UCSD-AML1 (cell line): Measurements from ENCODE around the gene AP4S1.
"Not testable (repeated sequence)": the region's sequence is repeated elsewhere in the genome, so short reads cannot be mapped to it uniquely, and the experiment has no call there.

ENCODE experiments used
- DNase-seq: peaks from one replicate; lab custom pipeline; 2025; ENCODE audit not compliant: unreplicated experiment; lab: John Stamatoyannopoulos, UW

Gene AP4S1

DNA sequence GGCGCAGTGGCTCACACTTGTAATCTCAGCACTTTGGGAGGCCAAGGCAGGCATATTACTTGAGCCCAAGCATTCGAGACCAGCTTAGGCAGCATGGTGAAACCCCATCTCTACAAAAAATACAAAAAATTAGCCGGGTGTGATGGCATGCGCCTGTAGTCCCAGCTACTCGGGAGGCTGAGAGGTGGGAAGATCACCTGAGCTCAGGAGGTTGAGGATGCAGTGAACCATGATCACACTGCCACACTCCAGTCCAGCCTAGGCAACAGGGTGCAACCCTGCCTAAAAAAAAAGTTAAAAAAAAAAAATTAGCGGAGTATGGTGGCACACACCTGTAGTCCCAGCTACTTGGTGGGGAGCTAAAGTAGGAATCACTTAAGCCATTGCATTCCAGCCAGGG, 21.4 kb upstream of the AP4S1 start:
- DNase-seq = not testable (repeated sequence)

DNA sequence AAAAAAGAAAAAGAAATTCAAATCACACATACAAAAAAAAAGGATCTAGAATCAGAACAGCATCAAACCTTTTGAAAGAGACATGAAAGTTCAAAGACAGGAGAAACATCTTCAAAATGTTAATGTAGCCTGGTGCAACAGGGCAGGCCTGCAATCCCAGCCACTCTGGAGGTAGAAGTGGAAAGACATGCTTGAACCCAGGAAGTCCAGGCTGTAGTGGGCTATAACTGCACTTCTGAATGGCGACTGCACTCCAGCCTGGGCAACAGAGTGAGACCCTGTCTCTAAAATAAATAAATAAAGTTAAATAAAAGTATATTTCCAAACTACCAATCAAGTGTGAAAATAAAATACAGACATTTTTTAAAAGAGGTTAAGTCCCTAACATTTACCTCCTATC, 18.7 kb upstream of the AP4S1 start:
- DNase-seq = no peak

DNA sequence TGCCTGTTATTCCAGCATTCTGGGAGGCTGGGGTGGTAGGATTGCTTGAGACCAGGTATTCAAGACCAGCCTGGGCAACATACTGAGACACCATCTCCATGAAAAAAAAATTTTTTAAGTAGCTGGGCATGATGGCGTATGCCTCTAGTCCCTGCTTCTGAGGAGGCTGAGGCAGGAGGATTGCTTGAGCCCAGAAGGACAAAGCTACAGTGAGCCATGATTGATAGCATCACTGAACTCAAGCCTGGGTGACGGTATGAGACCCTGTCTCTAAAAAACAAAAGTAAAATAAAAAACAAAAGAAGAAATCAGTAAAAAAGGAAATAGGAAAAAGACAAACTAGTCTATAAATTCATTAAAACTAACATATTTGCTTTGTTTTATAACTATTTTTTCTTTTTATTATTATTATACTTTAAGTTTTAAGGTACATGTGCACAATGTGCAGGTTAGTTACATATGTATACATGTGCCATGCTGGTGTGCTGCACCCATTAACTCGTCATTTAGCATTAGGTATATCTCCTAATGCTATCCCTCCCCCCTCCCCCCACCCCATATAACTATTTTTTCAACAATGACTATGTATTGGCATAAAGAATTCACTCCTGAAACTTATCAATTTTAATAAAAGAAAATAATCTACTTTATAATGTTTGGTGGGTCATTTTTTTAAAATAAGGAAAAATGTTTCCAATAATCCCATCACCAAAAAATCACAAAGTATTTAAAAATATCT, 15.4 kb upstream of the AP4S1 start:
- DNase-seq = no peak

DNA sequence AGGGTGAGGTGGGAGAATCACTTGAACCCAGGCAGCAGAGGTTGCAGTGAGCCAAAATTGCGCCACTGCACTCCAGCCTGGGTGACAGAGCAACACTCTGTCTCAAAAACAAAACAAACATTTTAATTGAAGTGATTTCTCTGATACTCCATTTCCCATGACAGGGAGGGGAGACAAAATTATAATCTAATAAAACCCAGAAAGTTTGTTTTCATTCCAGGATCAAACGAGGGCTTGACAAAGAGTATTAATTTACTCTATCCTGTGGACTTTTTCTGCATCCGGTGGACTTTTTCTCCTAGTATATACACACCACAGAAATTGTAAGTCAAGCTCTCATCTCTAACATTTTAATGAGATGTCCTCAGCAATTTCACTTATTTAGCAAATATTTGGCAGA, 14.5 kb upstream of the AP4S1 start:
- no peak for DNase-seq

DNA sequence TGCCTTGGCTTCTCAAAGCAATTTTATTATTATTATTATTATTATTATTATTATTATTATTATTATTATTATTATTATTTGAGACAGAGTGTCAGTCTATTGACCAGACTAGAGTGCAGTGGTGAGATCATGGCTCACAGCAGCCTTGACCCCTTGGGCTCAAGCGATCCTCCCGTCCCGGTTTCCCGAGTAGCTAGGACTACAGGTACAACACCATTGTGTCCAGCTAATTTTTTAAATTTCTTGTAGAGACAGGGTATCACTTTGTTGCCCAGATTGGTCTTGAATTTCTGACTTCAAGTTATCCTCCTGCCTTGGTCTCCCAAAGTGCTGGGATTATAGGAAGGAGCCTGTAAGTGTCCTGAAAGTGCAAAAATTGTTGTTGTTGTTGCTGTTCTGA, 11.6 kb upstream of the AP4S1 start:
- no peak for DNase-seq

DNA sequence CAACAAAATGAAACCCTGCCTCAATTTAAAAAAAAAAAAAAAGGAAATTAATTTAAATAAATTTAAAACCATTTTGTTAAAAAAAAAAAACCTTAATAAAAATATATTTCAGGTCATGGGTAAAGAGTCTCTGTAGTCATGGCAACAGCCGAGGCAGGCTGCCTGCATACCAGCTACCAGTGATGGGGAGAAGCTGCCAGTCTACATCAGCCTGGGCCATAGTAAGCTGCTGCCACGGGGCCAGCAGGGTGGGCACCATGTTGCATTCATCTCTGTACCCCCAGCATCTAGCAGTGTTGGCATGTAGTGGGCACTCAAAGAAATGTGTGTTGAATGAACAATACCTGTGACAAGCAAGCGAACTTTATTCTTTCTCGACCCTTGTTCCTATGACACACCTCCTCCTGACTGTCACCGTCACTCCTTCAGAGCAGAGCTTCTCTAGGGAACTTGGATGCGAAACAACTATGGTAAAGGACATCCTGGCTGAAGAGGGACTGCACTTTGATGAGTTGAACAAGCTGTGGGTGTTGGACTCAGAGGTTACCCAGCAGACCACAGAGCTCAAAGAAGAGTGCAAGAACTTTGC, 7.3 kb upstream of the AP4S1 start:
- DNase-seq = no peak

DNA sequence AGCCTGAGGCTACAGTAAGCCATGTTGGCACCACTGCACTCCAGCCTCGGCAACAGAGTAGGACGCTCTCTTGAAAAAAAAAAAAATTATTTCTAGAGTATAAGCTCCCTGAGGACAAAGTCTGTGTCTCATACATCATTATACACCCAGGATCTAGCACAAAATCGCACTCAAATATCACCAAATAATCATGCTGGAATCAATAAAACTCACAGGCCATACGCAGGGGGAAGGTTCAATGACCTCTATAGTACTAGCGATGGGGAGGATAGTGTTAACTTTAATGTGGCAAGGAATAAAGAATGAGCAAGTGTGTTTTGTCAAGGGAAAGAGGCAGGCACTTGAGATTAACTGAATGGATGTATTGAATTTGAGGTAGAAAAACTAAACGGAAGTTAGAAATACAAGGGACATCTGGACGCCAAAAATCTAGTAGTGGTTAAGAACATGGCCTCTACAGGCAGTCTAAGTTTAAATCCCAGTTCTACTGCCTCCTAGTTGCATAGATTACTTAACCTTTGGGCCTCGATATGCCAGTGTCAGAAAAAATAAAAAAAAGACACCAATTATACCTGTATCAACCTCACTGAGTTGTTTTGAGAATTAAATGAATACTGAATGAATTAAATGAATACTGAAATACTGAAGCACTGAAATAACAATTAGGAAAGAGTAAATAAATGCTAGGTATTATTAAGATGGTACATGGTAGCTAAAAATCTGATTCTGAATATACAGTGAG, 4.4 kb upstream of the AP4S1 start:
- DNase-seq = no peak

DNA sequence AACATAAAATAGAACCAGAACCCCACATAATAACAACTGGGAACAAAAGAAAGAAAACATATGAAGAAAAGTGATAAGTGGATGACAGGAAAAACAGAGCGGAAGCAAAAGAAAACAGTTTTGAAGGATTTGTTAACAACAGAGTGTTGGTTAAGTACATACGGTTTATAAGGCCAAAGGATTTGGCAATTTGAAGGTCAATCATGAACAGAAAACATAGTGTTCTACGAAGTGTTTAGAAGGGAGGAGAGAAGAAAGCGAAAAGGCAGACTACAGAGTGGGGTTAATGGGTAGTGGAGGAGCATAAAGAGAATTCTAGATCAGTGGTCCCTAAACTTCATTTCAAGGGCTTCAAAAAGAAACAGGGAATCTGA, 3.9 kb upstream of the AP4S1 start:
- no peak for DNase-seq

DNA sequence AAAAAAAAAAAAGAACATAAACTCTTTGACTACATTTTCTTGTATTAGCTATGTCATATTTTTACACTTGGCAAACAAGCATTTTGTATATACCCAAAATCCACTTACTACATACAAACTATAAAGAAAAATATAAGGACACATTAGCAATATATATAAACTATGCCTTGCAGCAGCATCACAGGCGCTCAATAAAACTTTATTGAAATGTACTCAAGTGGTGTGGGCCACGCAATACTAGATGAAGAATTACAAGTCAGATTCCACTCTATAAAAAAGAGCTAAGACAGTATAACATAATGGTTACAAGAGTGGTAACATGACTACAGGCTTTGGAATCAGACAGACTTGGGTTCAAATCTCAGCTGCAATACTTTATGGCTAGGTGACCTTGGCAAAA, 3.1 kb upstream of the AP4S1 start:
- DNase-seq = no peak

DNA sequence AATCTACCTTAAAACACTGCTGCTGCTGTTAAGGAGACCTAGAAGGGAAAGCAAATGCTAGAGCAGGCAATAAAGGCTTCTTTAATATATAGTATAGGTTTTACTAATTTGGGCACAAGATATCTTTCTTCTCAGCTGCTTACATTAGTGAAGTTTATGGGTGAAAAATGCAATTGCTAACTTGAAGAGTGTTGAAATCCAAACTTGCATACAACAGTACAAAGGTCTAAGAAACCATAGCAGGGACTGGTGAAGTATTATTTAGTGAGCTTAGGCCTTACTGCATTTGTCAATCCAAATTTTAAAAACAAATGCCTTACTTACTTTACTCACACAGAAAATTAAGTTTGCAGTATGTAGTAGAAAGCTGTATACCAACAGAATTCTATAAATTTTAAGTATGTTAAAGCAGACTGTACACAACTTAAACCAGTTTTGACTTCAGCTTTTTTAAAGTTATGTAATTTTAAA, 1.4 kb upstream of the AP4S1 start:
- DNase-seq = no peak

DNA sequence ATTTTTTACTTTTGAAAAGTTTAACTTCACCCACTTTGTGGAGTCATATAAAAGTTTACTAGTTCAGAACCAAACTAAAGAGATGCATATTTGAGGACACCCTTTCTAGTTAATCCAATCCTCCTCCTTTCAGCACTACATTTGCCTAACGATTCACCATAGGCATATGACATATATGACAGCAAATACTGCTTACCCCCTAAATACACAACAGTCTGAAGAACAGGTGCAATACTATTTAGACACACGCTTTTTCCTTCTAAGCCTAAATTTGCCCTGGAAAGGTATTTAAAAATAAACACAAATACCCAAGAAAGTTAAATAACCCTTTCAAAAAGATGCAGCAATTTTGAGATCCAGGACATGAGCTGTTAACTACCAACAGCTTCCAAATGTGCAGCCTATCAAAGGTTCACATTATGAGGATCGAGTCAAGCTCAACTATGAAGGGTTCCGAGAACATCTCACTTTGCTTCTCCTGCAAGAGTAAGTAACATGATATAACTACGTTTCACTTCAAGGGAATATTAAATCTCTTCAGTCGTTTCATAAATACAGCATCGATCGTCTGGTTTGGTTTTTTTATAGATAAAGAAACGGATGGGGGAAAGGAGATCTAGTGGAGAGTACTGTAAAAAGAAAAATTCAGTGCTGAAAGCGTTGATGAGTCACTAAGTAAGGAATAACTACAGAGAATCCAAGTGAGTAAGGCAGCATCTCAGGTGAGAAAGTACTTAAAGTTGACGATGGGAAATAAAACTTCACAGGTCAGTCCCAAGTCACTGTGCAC, 677 bp upstream of the AP4S1 start:
- no peak for DNase-seq

DNA sequence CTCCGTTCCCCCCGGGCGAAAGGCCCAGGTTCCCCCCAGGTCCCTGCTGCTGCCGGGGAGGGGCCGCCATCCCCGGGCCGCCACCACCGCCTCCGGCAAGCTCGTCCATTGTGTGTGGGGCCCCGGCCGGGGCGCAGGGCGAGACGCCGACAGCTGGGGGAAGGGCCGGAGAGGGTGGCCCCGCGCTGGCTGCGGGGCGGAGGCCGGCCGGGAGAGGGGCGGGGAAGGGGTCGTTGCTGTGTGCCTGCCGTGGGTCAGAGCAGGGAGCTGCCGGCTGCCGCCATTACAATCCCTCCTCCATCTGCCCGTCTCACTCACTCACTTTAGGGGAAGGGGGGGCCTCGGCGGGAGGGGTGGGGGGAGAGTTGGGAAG, 614 bp downstream of the AP4S1 start, which contains the start of gene STRN3:
STRN3 (minus strand) TSS at position 303 of the 373 bp plus-strand sequence; CDS start at position 109, 194 bp downstream.
- DNase-seq = no peak

DNA sequence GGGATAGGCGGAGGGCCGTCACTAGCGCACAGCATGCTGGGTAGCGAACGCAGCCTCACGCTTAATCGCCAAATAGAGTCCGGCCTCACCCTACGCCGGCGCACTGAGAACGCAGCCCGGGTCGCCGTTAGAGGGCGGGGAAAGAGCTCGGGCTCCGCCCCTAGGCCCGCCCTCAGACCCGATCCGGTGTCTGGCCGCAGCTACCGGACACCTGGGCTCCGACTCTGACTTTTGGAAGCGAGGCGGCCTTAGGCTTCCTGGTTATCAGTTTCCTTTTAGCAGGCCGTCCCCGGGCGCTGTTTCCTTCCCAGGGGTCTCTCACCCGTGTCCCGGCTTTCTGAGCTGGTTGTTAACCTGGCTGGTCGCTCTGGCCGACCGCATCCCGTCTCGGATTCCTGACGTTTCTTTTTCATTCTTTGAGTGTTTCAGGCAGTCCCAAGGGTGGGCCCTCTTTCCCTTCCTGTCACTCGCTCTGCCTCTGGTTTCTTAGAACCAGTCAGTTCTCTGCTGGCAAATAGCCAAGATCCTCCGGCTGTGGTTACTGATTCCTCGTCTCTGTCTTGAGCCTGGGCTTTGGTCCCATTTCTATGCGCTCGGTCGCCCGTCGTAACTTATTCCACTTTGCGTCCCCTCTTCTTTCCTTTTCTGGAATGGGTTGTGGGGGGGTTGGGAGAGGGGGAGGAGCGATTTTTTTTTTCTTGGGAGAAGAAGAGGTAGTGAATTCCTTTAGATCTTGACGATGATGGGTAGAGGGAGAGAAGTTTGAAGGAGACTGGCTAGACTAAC, 1.2 kb downstream of the AP4S1 start:
- DNase-seq = peak; percentile 95

DNA sequence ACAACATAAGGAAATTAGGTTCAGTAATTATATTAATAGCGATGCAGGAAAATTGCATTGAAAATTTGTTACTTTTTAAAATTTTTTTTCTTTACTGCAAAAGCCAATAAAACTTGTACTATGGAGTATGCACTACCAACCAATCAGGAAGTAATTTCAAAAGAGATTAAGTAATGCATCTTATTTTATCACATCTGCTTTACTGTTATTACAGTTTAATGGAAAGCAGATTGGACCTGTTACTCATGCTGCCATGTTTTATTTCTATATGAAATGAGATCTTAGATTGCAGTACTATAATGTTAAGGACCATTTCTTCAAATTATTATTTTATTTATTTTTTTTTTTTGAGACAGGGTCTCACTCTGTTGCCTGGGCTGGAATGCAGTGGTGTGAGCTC, 2.4 kb downstream of the AP4S1 start:
- DNase-seq = no peak

DNA sequence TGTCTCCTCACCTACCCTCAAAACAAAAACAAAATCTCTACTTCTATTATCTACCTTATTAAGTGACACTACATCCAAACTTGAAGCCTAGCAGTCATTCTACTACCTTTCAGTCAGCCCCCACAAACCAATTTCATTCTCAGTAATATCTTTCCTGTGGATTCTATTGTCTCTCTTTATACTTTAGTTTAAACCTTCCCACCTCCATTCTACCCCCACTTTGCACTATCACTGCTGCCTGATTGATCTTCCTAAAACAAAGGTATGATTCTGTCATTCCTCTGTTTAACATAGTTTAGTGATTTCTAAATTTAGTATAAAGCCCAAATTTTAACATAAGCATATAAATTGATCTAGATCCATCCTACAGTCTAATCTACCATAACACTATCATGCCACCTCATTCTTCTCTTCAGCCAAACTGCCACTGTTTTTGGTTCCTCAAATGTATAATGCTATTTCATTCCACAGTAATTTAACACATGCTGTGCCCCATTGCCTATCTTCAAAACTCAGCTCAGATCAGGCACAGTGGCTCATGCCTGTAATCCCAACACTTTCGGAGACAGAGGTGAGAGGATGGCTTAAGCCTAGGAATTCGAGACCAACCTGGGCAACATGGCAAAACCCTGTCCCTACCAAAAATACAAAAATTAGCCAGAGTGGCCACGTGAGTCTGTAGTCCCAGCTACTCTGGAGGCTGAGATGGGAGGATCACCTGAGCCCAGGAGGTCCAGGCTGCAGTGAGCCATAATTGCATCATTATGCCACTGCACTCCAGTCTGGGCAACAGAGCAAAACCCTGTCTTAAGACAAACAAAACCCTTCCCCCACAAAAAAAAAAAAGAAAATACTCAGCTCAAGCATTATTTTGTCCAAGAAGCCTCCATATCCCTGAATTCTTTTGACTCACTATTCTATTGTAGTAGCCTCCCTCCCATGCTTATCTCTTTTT, 3.8 kb downstream of the AP4S1 start:
- DNase-seq = no peak

DNA sequence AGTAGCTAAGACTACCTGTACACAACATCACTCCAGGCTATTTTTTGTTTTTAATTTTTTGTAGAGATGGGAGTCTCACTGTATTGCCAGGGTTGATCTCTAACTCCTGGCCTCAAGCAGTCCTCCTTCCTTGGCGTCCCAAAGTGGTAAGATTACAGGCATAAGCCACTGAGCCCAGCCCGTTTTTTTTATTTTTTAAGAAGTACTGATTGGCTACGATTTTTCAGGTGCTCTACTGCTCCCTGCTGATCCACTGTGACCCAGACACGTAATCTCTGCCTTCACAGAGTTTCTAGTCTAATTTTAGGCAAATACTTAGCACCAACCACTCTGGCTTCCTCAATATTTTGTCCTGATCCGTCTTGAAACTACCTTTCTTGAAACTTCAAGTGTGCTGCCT, 5.0 kb downstream of the AP4S1 start:
- no peak for DNase-seq

DNA sequence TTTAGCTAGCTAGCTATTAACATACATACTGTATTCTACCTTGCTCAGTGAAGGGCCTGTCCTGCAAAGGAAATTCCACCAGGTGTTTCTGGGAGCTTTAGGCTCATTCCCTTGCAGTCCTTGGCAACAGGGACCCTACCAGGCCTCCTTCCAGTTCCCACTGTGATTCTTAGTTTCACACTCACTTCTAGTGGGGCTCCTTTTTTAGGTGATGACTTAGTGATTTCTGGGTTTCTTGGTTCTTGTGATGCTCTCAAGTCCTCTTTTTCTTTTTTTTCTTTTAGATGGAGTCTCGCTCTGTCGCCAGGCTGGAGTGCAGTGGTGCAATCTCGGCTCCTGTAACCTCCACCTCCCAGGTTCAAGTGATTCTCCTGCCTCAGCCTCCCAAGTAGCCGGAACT, 11.1 kb downstream of the AP4S1 start:
- DNase-seq = no peak

DNA sequence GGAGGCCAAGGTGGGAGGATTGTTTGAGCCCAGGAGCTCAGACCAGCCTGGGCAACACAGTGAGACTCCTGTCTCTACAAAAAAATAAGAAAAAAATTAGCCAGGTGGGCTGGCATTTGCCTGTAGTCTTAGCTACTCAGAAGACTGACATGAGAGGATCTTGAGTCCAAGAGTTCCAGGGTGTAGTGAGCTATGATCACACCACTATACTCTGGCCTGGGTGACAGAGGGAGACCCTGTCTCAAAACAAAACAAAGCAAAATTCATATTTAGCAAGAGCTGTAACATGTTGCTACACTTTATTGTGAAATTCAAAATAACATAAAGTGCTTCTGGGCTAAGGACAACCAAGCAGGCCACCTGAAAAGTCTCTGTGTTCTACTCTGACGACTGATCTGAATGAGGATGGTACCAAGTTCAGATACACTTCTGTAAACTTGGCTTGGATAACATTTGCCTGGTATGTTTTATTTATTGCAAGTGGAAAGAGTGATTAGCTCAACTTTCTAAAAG, 12.3 kb downstream of the AP4S1 start:
- DNase-seq = no peak

DNA sequence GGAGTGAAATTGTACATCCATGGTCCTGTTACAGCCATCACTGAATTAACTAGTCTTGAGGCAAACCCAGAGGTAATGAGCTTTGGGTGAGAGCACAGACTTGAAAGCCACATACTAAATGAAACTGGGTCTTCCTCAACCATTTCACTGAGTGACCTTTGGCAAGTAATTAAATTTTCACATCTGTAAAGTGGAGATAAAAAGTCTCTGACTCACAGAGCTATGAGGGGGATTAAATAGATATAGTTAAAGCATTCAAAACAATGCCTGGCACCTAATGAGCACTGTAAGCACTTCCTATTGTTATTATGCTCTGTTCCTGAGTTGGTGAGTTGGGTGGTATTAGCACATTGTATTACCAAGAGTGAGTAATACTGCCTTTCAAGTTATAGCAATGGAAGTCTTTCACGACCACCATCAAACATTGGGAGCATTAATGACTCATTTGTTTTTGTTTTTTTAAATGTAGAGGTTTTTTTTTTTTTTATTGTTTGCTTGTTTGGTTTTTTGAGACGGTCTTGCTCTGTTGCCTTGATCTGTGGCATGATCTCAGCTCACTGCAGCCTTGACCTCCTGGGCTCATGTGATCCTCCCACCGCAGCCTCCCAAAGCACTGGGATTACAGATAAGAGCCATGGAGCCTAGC, 13.2 kb downstream of the AP4S1 start:
- DNase-seq = no peak
